Prostate gland (tissue), 2 donors: ENCODE measurements around the gene PMVK. TPM values are rescaled to one million over a fixed set of nuclear protein-coding genes. Genes with fewer than 3 reads are reported as not detected.

Source experiments
- DNase-seq: peaks from one replicate; pipeline ENCODE4 v3.0.0-alpha.2; 2019; ENCODE audit warnings: low spot score
- H3K27ac ChIP-seq, 2 donors: fragments of 200-600 bp; sonication (generic); 2 replicates each; pipeline ENCODE4 v1.5.1; 2017 to 2019
- H3K27me3 ChIP-seq: fragments of 200-600 bp; sonication (generic); replicated peaks from 2 replicates; pipeline ENCODE4 v1.5.1; 2019; ENCODE audit not compliant: insufficient read depth
- H3K36me3 ChIP-seq, 2 donors: fragments of 200-600 bp; sonication (generic); 1 replicate in 1 of 2; 2 replicates in 1 of 2; pipeline versions ENCODE4 v1.5.1 to v1.8.1; 2017 to 2019
- H3K4me1 ChIP-seq: fragments of 200-600 bp; sonication (generic); replicated peaks from 2 replicates; pipeline ENCODE4 v1.5.1; 2019
- H3K4me3 ChIP-seq, 2 donors: fragments of 200-600 bp; sonication (generic); 2 replicates each; pipeline ENCODE4 v1.5.1; 2017 to 2019
- H3K9me3 ChIP-seq: fragments of 200-600 bp; sonication (generic); 2 replicates; pipeline ENCODE4 v1.5.1; 2017
- CTCF ChIP-seq, 4 experiments: fragments of 200-600 bp in 2 of 4; fragments of 450-650 bp in 2 of 4; sonication (generic) in 2 of 4; IDR thresholded peaks; 1 replicate in 3 of 4; 2 replicates in 1 of 4; pipeline ENCODE4 v1.5.1; 2016 to 2019; ENCODE audit warnings: antibody characterized with exemption in 4 of 4, mild to moderate bottlenecking in 2 of 4, moderate library complexity in 2 of 4
- POLR2A ChIP-seq: fragments of 450-650 bp; IDR thresholded peaks from one replicate; pipeline ENCODE4 v1.6.1; 2016; ENCODE audit warnings: antibody characterized with exemption, mild to moderate bottlenecking
- POLR2AphosphoS5 ChIP-seq: sonication (generic); formaldehyde crosslinking; IDR thresholded peaks from one replicate; pipeline ENCODE4 v1.6.1; 2017; ENCODE audit warnings: antibody characterized with exemption
- WGBS: methylation state at CpG from one replicate; pipeline ENCODE4 v1.1.5; 2018; 5-methylcytosine and 5-hydroxymethylcytosine counted together
- intact Hi-C: fragments of 100-400 bp; cut with DNase I; formaldehyde crosslinking; loops from one replicate; pipeline ENCODE4 v1.14.2; 2022
- total RNA-seq, 2 donors: library from RNA; depleted of rRNA; stranded (reverse); fragments of >200 nt; gene quantifications; one replicate each; pipeline ENCODE4 v1.1.0, GENCODE V29; 2016

PMVK gene
- total RNA-seq, 2 donors from 2014 or later: 23.2 to 26.2 TPM

GRCh38 chr1:154945160-154945961, 8.8 kb upstream of the PMVK start:
- peaks cover 8% of the 10 kb centered on the region for H3K4me1 ChIP-seq
- 86% methylated on average over 15 of the region's 15 CpGs for WGBS

GRCh38 chr1:154944401-154945159, 8.1 kb upstream of the PMVK start:
- intact Hi-C loops: no loop called here
- H3K27me3 ChIP-seq: no peaks in the 10 kb centered on the region
- 39% methylated on average over 9 of the region's 9 CpGs for WGBS
- no peak for DNase-seq
- H3K9me3 ChIP-seq: no peaks in the 10 kb centered on the region
- H3K36me3 ChIP-seq: no peaks in the 10 kb centered on the region
- no peak overlapping the region for H3K27ac ChIP-seq
- no peak overlapping the region for H3K4me3 ChIP-seq
- peaks cover 11% of the 10 kb centered on the region for H3K4me1 ChIP-seq
- TF ChIP-seq CTCF (IDR thresholded peaks at IDR 0.05) (no peak), POLR2AphosphoS5 (no peak), POLR2A (no peak)

More at GRCh38 chr1:154945160-154945961, 8.8 kb upstream of the PMVK start:
- no peak for DNase-seq
- H3K9me3 ChIP-seq: no peaks in the 10 kb centered on the region
- H3K27me3 ChIP-seq: no peaks in the 10 kb centered on the region
- no peak overlapping the region for H3K27ac ChIP-seq
- TF ChIP-seq POLR2AphosphoS5: no peak
- TF ChIP-seq POLR2A: no peak
- no peak for TF ChIP-seq CTCF (IDR thresholded peaks at IDR 0.05)
- no peaks in the 10 kb centered on the region for H3K36me3 ChIP-seq
- intact Hi-C loops: no loop called here
- H3K4me3 ChIP-seq: no peak overlapping the region

GRCh38 chr1:154943649-154944400, 7.3 kb upstream of the PMVK start:
- no peak for DNase-seq
- WGBS: 49% methylated on average over 6 of the region's 6 CpGs
- Histone ChIP-seq H3K36me3 (no peaks in the 10 kb centered on the region), H3K9me3 (no peaks in the 10 kb centered on the region), H3K4me1 (peaks cover 11% of the 10 kb centered on the region), H3K4me3 (no peak overlapping the region), H3K27ac (no peak overlapping the region), H3K27me3 (no peaks in the 10 kb centered on the region)
- intact Hi-C loops: no loop called here
- no peak for TF ChIP-seq POLR2A
- peak; percentile 10 for TF ChIP-seq POLR2AphosphoS5
- peak; percentile 23 to 71 (median 58) for TF ChIP-seq CTCF (IDR thresholded peaks at IDR 0.05)

GRCh38 chr1:154941333-154942013, 5.0 kb upstream of the PMVK start:
- WGBS: 81% methylated on average over 5 of the region's 5 CpGs
- H3K36me3 ChIP-seq: no peaks in the 10 kb centered on the region
- peaks cover 20% of the 10 kb centered on the region for H3K4me1 ChIP-seq
- no peaks in the 10 kb centered on the region for H3K9me3 ChIP-seq
- H3K4me3 ChIP-seq: no peak overlapping the region
- H3K27ac ChIP-seq: no peak overlapping the region
- TF ChIP-seq POLR2AphosphoS5 (no peak), CTCF (IDR thresholded peaks at IDR 0.05) (no peak), POLR2A (no peak)
- no peak for DNase-seq
- intact Hi-C loops: no loop called here
- no peaks in the 10 kb centered on the region for H3K27me3 ChIP-seq
